ENCODE results near the gene CABP7.

Gene CABP7

GRCh38 chr22:29693671-29694070, 26.1 kb upstream of the CABP7 start:
- Mint-ChIP-seq H3K27me3 (no peaks in the 10 kb centered on the region), H3K4me3 (no peak overlapping the region)

GRCh38 chr22:29695129-29695926, 24.5 kb upstream of the CABP7 start:
- Mint-ChIP-seq H3K27me3 (no peaks in the 10 kb centered on the region), H3K9me3 (no peaks in the 10 kb centered on the region), H3K4me3 (no peak overlapping the region), H3K4me1 (no peaks in the 10 kb centered on the region), H3K36me3 (ENCODE audit: insufficient read depth) (peaks cover 24% of the 10 kb centered on the region), H3K27ac (ENCODE audit: low read depth) (no peak overlapping the region)
- ATAC-seq (replicated peaks; ENCODE audit: extremely low read depth, poor library complexity, severe bottlenecking) (no peak), DNase-seq (ENCODE audit: low spot score in 2 of 2) (no peak)

More at GRCh38 chr22:29693671-29694070, 26.1 kb upstream of the CABP7 start:
- ATAC-seq (replicated peaks; ENCODE audit: extremely low read depth, poor library complexity, severe bottlenecking): no peak
- DNase-seq (ENCODE audit: low spot score in 2 of 2): no peak
- Mint-ChIP-seq H3K36me3 (ENCODE audit: insufficient read depth) (peaks cover 25% of the 10 kb centered on the region), H3K27ac (ENCODE audit: low read depth) (no peak overlapping the region), H3K4me1 (no peaks in the 10 kb centered on the region), H3K9me3 (no peaks in the 10 kb centered on the region)

DNA sequence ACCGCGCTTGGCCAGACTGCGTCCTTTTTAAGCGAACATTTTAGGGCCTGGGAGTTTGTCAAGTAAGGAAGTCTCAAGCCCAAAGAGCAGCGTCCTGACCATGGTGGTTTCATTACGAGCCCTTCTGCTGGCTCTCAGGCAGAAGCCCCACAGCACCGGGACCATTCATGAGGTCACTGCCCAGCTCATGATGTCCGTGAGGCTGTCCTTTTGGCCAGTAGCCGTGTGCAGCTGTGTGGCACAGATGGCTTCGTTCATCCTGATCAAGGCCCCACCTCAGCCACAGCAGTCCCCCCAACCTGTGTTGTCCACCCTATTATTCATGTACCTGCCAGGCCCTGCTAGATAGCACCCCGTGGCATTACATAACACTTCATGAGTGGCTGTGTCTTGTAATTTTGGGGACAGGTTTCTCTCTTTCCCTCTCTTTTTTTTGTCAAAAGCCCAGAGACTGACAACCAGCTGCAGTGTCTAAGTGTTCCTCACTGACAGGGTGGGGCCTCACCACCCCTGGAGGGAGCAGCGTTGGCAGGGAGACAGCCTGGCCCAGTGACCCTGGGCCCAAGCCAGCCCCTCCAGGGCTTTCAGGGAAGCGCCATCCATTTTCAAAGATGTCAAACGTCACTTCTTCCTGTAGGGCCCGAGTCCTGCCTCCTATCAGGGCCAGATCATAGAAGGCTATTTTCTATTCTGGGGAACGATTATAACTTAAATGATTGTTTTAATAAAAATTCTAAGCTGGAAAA, 21.8 kb upstream of the CABP7 start:
- Mint-ChIP-seq H3K4me1 (no peaks in the 10 kb centered on the region), H3K4me3 (no peak overlapping the region), H3K36me3 (ENCODE audit: insufficient read depth) (peaks cover 24% of the 10 kb centered on the region), H3K27me3 (no peaks in the 10 kb centered on the region), H3K27ac (ENCODE audit: low read depth) (no peak overlapping the region), H3K9me3 (no peaks in the 10 kb centered on the region)
- ATAC-seq (replicated peaks; ENCODE audit: extremely low read depth, poor library complexity, severe bottlenecking) (no peak), DNase-seq (ENCODE audit: low spot score in 2 of 2) (no peak)

- Mint-ChIP-seq H3K4me1 (no peaks in the 10 kb centered on the region), H3K27ac (ENCODE audit: low read depth) (no peak overlapping the region), H3K4me3 (no peak overlapping the region), H3K27me3 (no peaks in the 10 kb centered on the region), H3K36me3 (ENCODE audit: insufficient read depth) (peaks cover 18% of the 10 kb centered on the region), H3K9me3 (no peaks in the 10 kb centered on the region)
- ATAC-seq (replicated peaks; ENCODE audit: extremely low read depth, poor library complexity, severe bottlenecking) (no peak), DNase-seq (ENCODE audit: low spot score in 2 of 2) (no peak)
These were observed 19.4 kb upstream of the CABP7 start for GRCh38 chr22:29700206-29700899.

GRCh38 chr22:29700900-29701154, 19.0 kb upstream of the CABP7 start:
- DNase-seq (ENCODE audit: low spot score in 2 of 2): no peak
- H3K36me3 Mint-ChIP-seq (ENCODE audit: insufficient read depth): peaks cover 15% of the 10 kb centered on the region
- H3K27ac Mint-ChIP-seq (ENCODE audit: low read depth): no peak overlapping the region
- no peaks in the 10 kb centered on the region for H3K9me3 Mint-ChIP-seq
- ATAC-seq (replicated peaks; ENCODE audit: extremely low read depth, poor library complexity, severe bottlenecking): no peak
- no peaks in the 10 kb centered on the region for H3K27me3 Mint-ChIP-seq
- no peak overlapping the region for H3K4me3 Mint-ChIP-seq
- no peaks in the 10 kb centered on the region for H3K4me1 Mint-ChIP-seq

DNA sequence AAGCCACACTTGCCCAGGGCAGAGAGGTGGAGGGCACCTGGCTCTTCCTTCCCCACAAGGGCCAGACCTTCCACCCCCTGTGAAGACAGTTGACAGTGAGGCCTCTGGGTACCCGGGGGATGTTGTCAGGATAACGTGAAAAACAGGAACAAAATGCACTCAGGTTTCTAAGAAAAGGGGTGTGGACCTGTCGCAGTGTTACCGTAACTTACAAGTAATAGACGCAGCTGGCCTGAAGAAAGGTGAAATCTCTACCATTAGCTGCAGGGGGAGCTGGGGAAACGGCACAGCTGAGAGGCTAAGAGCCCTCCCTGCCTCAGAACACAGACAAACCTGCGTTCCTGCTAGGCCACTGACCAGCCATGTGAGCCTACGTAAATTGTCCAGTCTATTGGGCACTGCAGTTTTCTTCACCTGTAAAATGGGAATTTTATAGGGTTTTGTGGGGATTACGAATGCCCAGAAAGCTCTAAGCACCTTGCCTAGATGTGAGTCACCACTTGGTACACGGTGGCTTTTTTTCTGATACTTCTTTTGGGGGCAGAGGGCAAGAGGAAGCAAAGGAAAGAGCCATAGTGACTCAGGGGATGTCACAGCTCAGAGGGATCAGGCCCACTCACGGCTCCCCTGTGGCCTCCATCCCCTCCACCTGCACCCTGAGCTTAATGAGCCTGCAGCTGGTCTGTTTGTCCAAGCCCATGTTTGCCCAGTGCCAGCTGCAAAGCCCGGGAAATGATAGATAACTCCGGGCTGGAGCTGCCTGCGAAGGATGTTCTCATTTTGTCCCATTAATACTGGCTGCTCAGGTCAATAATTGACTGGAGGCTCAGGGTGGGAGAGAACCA, 18.4 kb upstream of the CABP7 start:
- Mint-ChIP-seq H3K27ac (ENCODE audit: low read depth) (no peak overlapping the region), H3K9me3 (no peaks in the 10 kb centered on the region), H3K4me1 (no peaks in the 10 kb centered on the region), H3K4me3 (no peak overlapping the region), H3K27me3 (no peaks in the 10 kb centered on the region), H3K36me3 (ENCODE audit: insufficient read depth) (peaks cover 10% of the 10 kb centered on the region)
- ATAC-seq (replicated peaks; ENCODE audit: extremely low read depth, poor library complexity, severe bottlenecking) (no peak), DNase-seq (ENCODE audit: low spot score in 2 of 2) (no peak)

- ATAC-seq (replicated peaks; ENCODE audit: extremely low read depth, poor library complexity, severe bottlenecking) (no peak), DNase-seq (ENCODE audit: low spot score in 2 of 2) (no peak)
- Mint-ChIP-seq H3K9me3 (no peaks in the 10 kb centered on the region), H3K36me3 (ENCODE audit: insufficient read depth) (peaks cover 3% of the 10 kb centered on the region), H3K4me3 (no peak overlapping the region), H3K27me3 (no peaks in the 10 kb centered on the region), H3K27ac (ENCODE audit: low read depth) (no peak overlapping the region), H3K4me1 (no peaks in the 10 kb centered on the region)
These were observed 17.5 kb upstream of the CABP7 start for GRCh38 chr22:29702000-29702930.

GRCh38 chr22:29702931-29703501, 16.8 kb upstream of the CABP7 start:
- Mint-ChIP-seq H3K27ac (ENCODE audit: low read depth) (no peak overlapping the region), H3K4me3 (no peak overlapping the region), H3K36me3 (ENCODE audit: insufficient read depth) (peaks cover 3% of the 10 kb centered on the region), H3K27me3 (no peaks in the 10 kb centered on the region), H3K4me1 (no peaks in the 10 kb centered on the region), H3K9me3 (no peaks in the 10 kb centered on the region)
- no peak for DNase-seq (ENCODE audit: low spot score in 2 of 2)
- no peak for ATAC-seq (replicated peaks; ENCODE audit: extremely low read depth, poor library complexity, severe bottlenecking)

DNA sequence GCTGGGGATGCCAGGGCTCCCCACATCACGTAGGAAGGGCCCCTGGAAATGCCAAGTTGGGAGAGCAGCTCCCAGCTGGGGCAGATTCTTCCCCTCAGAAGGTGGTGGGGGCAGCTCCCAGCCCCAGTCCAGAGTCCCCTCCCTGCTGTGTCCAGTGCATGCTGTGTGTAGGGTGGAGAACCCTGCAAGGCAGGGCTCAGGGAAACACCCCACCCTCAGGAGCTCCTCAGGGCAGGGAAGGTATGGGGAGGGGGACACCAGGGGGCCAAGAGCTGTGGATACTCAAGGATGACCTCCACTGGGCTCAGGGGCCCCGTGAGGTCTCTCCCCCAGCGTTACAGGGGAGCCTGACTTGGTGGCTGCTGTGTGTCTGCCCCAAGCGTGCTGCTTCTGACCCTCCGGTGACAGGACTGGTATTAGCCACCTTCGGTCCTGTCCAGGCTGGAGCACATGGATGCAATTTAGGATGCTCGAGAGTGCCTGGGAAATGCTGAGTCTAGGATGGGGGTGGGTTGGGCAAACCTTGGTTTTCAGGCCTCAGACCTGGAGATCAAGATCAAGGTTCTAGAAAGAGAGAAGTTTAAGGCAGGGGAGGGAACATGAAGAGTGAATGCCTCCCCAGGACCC, 16.1 kb upstream of the CABP7 start:
- Mint-ChIP-seq H3K27ac (ENCODE audit: low read depth) (no peak overlapping the region), H3K36me3 (ENCODE audit: insufficient read depth) (no peaks in the 10 kb centered on the region), H3K4me3 (no peak overlapping the region), H3K27me3 (peaks cover 6% of the 10 kb centered on the region), H3K4me1 (no peaks in the 10 kb centered on the region), H3K9me3 (no peaks in the 10 kb centered on the region)
- DNase-seq (ENCODE audit: low spot score in 2 of 2) (no peak), ATAC-seq (replicated peaks; ENCODE audit: extremely low read depth, poor library complexity, severe bottlenecking) (no peak)

DNA sequence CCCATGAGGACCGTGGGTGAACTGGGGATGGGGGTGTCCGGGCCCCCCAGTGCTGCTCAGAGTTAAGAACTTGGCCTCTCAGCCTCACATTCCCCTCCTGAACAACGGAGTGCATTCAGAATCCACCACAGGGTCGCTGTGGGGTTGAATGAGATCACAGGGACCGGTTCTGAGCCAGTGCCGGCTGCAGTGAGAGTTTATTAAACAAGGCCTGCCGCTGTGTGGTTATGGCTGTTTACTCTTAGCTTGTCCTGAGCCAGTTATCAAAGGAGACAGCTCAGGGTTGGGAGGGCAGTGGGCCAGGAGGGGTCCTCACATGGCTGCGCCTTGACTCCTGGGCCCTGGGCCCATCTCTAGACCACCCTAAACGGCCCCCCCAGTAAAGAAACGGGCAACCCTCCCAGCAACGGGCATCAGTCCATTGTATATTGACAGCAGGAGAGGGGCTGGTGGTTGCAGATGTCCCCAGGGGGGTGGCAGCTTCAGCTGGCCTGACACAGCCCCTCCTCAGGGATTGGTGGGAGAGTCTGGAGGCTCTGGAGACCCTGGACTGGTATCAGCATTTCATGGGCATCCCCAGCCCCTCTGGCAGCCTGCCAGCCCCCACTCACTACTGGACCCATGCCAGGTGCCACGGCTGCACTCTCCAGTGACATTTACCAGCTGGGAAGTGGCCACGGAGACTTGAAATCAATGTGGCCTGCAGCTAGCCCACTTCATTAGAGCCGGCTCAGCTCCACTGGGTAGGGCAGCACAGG, 15.1 kb upstream of the CABP7 start:
- no peak overlapping the region for H3K4me3 Mint-ChIP-seq
- no peaks in the 10 kb centered on the region for H3K9me3 Mint-ChIP-seq
- H3K36me3 Mint-ChIP-seq (ENCODE audit: insufficient read depth): no peaks in the 10 kb centered on the region
- ATAC-seq (replicated peaks; ENCODE audit: extremely low read depth, poor library complexity, severe bottlenecking) (no peak), DNase-seq (ENCODE audit: low spot score in 2 of 2) (no peak)
- no peak overlapping the region for H3K27ac Mint-ChIP-seq (ENCODE audit: low read depth)
- H3K27me3 Mint-ChIP-seq: peaks cover 7% of the 10 kb centered on the region
- no peaks in the 10 kb centered on the region for H3K4me1 Mint-ChIP-seq

Data from central memory CD8-positive, alpha-beta T cell (primary cell).